ENCODE measurements around the gene USP3.

Gene USP3

DNA sequence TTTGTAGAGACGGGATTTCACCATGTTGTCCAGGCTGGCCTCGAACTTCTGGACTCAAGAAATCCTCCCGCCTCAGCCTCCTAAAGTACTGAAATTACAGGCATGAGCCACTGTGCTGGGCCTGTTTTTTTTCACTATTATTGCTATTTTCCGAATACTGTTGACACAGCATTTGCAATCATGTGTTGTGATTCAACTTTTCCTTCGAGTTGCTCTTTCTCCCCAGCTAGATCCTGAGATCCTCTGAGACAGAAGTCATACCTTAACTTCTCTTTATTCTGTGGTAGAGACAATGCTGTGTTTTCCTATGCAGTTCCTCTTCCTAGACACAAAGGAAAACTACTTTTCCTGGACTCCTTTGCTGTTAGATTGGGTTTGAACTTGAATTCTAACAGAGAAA lies 46.4 kb upstream of the USP3 start:
- no peak for TF ChIP-seq EZH2phosphoT487 (IDR thresholded peaks at IDR 0.05; ENCODE audit: borderline replicate concordance)
- TF ChIP-seq, protein P1, sequence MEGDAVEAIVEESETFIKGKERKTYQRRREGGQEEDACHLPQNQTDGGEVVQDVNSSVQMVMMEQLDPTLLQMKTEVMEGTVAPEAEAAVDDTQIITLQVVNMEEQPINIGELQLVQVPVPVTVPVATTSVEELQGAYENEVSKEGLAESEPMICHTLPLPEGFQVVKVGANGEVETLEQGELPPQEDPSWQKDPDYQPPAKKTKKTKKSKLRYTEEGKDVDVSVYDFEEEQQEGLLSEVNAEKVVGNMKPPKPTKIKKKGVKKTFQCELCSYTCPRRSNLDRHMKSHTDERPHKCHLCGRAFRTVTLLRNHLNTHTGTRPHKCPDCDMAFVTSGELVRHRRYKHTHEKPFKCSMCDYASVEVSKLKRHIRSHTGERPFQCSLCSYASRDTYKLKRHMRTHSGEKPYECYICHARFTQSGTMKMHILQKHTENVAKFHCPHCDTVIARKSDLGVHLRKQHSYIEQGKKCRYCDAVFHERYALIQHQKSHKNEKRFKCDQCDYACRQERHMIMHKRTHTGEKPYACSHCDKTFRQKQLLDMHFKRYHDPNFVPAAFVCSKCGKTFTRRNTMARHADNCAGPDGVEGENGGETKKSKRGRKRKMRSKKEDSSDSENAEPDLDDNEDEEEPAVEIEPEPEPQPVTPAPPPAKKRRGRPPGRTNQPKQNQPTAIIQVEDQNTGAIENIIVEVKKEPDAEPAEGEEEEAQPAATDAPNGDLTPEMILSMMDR (conservative IDR thresholded peaks at IDR 0.05; ENCODE audit: low read length): no peak
- Histone ChIP-seq H3K4me1 (ENCODE audit: insufficient read depth, low read length, poor library complexity, severe bottlenecking) (peaks cover 6% of the 10 kb centered on the region), H3K4me2 (ENCODE audit: low read depth, low read length, poor library complexity, severe bottlenecking) (no peak overlapping the region), H3K36me3 (ENCODE audit: insufficient read depth, low read length) (no peaks in the 10 kb centered on the region), H3K9me2 (replicated peaks; ENCODE audit: low read depth, low read length) (no peaks in the 10 kb centered on the region), H3K9me3 (ENCODE audit: insufficient read depth, low read depth, low read length) (no peaks in the 10 kb centered on the region), H3K27me3 (ENCODE audit: insufficient read depth, low read length, poor library complexity, severe bottlenecking) (no peaks in the 10 kb centered on the region), H3F3A (ENCODE audit: low read depth) (no peaks in the 10 kb centered on the region), H2AFZ (ENCODE audit: low read length) (no peak overlapping the region), H3K79me2 (ENCODE audit: insufficient read depth, low read length) (no peaks in the 10 kb centered on the region), H4K20me1 (ENCODE audit: insufficient read depth, low read length, poor library complexity, severe bottlenecking) (no peaks in the 10 kb centered on the region), H3K9ac (ENCODE audit: low read depth, low read length, poor library complexity, severe bottlenecking) (no peak overlapping the region), H3K4me3 (ENCODE audit: low read length, poor library complexity, severe bottlenecking) (no peak overlapping the region)

DNA sequence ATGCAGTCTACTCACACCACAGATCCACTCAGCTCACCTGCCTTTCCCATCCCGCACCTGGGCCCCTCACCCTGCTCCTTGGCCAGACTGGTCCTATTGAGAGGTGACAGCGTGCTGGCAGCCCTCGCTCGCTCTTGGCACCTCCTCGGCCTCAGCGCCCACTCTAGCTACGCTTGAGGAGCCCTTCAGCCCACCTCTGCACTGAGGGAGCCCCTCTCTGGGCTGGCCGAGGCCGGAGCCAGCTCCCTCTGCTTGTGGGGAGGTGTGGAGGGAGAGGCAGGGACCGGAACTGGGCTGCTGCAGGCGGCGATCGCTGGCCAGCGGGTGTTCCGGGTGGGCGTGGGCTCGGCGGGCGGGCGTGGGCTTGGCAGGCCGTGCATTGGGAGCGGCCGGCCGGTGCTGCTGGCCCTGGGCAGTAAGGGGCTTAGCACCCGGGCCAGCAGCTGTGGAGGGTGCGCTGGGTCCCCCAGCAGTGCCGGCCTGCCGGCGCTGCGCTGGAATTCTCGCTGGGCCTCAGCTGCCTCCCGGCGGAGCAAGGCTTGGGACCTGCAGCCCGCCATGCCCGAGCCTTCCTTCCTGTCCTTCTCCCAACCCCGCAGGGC lies 45.5 kb upstream of the USP3 start:
- H3K27me3 ChIP-seq (ENCODE audit: insufficient read depth, low read length, poor library complexity, severe bottlenecking): no peaks in the 10 kb centered on the region
- H3K4me2 ChIP-seq (ENCODE audit: low read depth, low read length, poor library complexity, severe bottlenecking): no peak overlapping the region
- no peaks in the 10 kb centered on the region for H3K79me2 ChIP-seq (ENCODE audit: insufficient read depth, low read length)
- no peaks in the 10 kb centered on the region for H3K9me3 ChIP-seq (ENCODE audit: insufficient read depth, low read depth, low read length)
- TF ChIP-seq, protein P1 (conservative IDR thresholded peaks at IDR 0.05; ENCODE audit: low read length): no peak
- no peak for TF ChIP-seq EZH2phosphoT487 (IDR thresholded peaks at IDR 0.05; ENCODE audit: borderline replicate concordance)
- no peaks in the 10 kb centered on the region for H3K36me3 ChIP-seq (ENCODE audit: insufficient read depth, low read length)
- H3K4me3 ChIP-seq (ENCODE audit: low read length, poor library complexity, severe bottlenecking): no peak overlapping the region
- no peak overlapping the region for H2AFZ ChIP-seq (ENCODE audit: low read length)
- H3K4me1 ChIP-seq (ENCODE audit: insufficient read depth, low read length, poor library complexity, severe bottlenecking): no peaks in the 10 kb centered on the region
- no peaks in the 10 kb centered on the region for H3F3A ChIP-seq (ENCODE audit: low read depth)
- H3K9me2 ChIP-seq (replicated peaks; ENCODE audit: low read depth, low read length): no peaks in the 10 kb centered on the region
- H3K9ac ChIP-seq (ENCODE audit: low read depth, low read length, poor library complexity, severe bottlenecking): no peak overlapping the region
- no peaks in the 10 kb centered on the region for H4K20me1 ChIP-seq (ENCODE audit: insufficient read depth, low read length, poor library complexity, severe bottlenecking)

DNA sequence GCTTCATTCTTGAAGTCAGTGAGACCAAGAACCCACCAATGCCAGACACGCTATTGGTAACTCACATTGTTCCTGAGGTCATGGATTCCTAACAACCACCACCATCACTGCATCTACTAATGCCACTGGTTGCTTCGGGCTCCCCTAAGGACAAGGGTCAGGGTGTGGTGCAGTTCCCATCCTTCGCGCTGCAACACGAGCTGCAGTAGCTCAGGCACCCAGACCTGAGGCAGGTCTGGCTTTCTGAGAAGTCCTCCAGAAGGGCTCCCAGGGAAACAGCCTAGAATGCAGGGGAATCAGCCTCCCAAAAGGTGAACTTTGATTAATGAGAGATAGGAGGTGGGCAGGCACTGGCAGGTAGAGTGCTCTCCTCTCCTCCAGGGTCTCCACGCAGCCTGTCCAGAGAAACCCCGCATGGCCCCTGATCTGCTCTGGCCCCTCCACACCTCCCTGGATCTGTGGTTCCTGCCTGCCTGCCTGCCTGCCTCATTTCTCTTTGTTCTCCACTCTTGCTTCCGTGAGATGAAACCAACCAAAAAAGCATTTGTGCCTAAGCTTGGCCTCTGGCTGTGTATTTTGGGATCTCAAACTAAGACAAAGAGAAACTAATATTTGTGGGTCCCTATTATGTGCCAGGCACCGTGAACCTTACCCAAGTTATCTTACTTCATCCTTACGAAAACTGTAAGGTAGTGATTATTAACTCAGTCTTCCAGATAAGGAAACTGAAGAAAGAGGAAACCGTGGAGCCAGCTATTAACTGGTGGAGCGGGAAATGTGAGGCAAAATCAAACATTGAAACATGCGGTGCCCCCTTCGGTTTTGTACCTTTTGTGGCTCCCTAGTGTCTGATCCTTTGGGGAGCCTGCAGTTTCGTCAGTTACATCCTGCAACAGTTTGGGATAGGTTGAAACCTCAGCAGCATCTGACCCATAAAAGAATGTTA lies 43.9 kb upstream of the USP3 start:
- H3K4me2 ChIP-seq (ENCODE audit: low read depth, low read length, poor library complexity, severe bottlenecking): no peak overlapping the region
- H4K20me1 ChIP-seq (ENCODE audit: insufficient read depth, low read length, poor library complexity, severe bottlenecking): no peaks in the 10 kb centered on the region
- H3K9me2 ChIP-seq (replicated peaks; ENCODE audit: low read depth, low read length): no peaks in the 10 kb centered on the region
- TF ChIP-seq, protein P1 (conservative IDR thresholded peaks at IDR 0.05; ENCODE audit: low read length): no peak
- TF ChIP-seq EZH2phosphoT487 (IDR thresholded peaks at IDR 0.05; ENCODE audit: borderline replicate concordance): no peak
- H3K27me3 ChIP-seq (ENCODE audit: insufficient read depth, low read length, poor library complexity, severe bottlenecking): no peaks in the 10 kb centered on the region
- H3F3A ChIP-seq (ENCODE audit: low read depth): no peaks in the 10 kb centered on the region
- H3K9ac ChIP-seq (ENCODE audit: low read depth, low read length, poor library complexity, severe bottlenecking): no peak overlapping the region
- no peak overlapping the region for H3K4me3 ChIP-seq (ENCODE audit: low read length, poor library complexity, severe bottlenecking)
- no peak overlapping the region for H2AFZ ChIP-seq (ENCODE audit: low read length)
- H3K4me1 ChIP-seq (ENCODE audit: insufficient read depth, low read length, poor library complexity, severe bottlenecking): no peaks in the 10 kb centered on the region
- H3K9me3 ChIP-seq (ENCODE audit: insufficient read depth, low read depth, low read length): no peaks in the 10 kb centered on the region
- H3K36me3 ChIP-seq (ENCODE audit: insufficient read depth, low read length): no peaks in the 10 kb centered on the region
- H3K79me2 ChIP-seq (ENCODE audit: insufficient read depth, low read length): no peaks in the 10 kb centered on the region
